Kidney (tissue), 14 donors: ENCODE data around the gene PLEKHO2. TPM values are rescaled to one million over a fixed set of nuclear protein-coding genes. Genes with fewer than 3 reads are reported as not detected.
A peak's percentile ranks its signal among the peaks of the same experiment; 100 is the strongest.

ENCODE experiments used
- DNase-seq, 5 donors: peaks; one replicate each; pipeline ENCODE4 v3.0.0-alpha.2; 2013 to 2020
- FAIRE-seq: peaks from 2 replicates; lab custom pipeline; 2012; peaks lifted over from hg19 to GRCh38; lab: Jason Lieb, UNC
- H3K27ac ChIP-seq, 2 donors: one replicate each; pipeline ENCODE4 v1.7.0; 2013; ENCODE audit warnings: low read depth in 2 of 2, low read length in 2 of 2, inconsistent platforms in 1 of 2
- H3K27me3 ChIP-seq: one replicate; pipeline ENCODE4 v1.7.1; 2013; ENCODE audit warnings: low read length, inconsistent platforms; ENCODE audit not compliant: control insufficient read depth, insufficient read depth
- H3K36me3 ChIP-seq, 3 donors: one replicate each; pipeline versions ENCODE4 v1.7.0 to v1.7.1; 2013; ENCODE audit warnings: low read length in 3 of 3, control low read depth in 1 of 3, inconsistent platforms in 1 of 3; ENCODE audit not compliant: insufficient read depth in 3 of 3, control insufficient read depth in 2 of 3
- H3K4me1 ChIP-seq, 3 donors: one replicate each; pipeline versions ENCODE4 v1.7.0 to v1.7.1; 2013; ENCODE audit warnings: low read length in 3 of 3, inconsistent platforms in 1 of 3, low read depth in 1 of 3; ENCODE audit not compliant: control insufficient read depth in 2 of 3, insufficient read depth in 2 of 3
- H3K4me3 ChIP-seq, 3 donors: one replicate each; pipeline versions ENCODE4 v1.7.0 to v1.8.1; 2013; ENCODE audit warnings: low read length in 3 of 3, control low read depth in 1 of 3, inconsistent platforms in 1 of 3
- H3K9ac ChIP-seq, 3 donors: one replicate each; pipeline versions ENCODE4 v1.7.0 to v1.7.1; 2013; ENCODE audit warnings: low read length in 3 of 3, control low read depth in 1 of 3, inconsistent platforms in 1 of 3
- H3K9me3 ChIP-seq, 3 donors: one replicate each; pipeline versions ENCODE4 v1.7.0 to v1.7.1; 2013; ENCODE audit warnings: low read length in 3 of 3, control low read depth in 1 of 3, inconsistent platforms in 1 of 3; ENCODE audit not compliant: control insufficient read depth in 2 of 3, insufficient read depth in 1 of 3
- intact Hi-C: fragments of 100-400 bp; cut with DNase I; formaldehyde crosslinking; loops from one replicate; pipeline ENCODE4 v1.11.1; 2022
- polyA plus RNA-seq: library from polyadenylated mRNA; stranded (reverse); fragments of 350-450 nt; fragmentation: Illumina TruSeq; extraction: RNeasy Lipid Tissue Mini Kit (QIAGEN cat#74804); gene quantifications from one replicate; pipeline ENCODE4 v1.2.3, GENCODE V29; 2014; ENCODE audit warnings: low read depth, low replicate concordance; ENCODE audit not compliant: insufficient read depth
- total RNA-seq: library from RNA; stranded (reverse); fragmentation: NEBNext Ultra II Directional; extraction: Animal tissue kit (Norgen Biotek cat#: 25700); gene quantifications from one replicate; pipeline ENCODE4 v1.2.1, GENCODE V29; 2021
- TF ChIP-seq, protein P1 (sequence below): IDR thresholded peaks from 3 replicates; pipeline ENCODE4 v1.5.1; 2012; ENCODE audit warnings: mild to moderate bottlenecking, moderate library complexity, borderline replicate concordance; ENCODE audit not compliant: insufficient read depth; ENCODE audit errors: extremely low read depth
- donor health status: control.
- donor health status: control.
- donor health status: control.
- donor health status: control.
- donor health status: control.
- donor health status: DM: yes; HTN: yes; CAD: no.
- donor health status: Normal renal cell carcinoma (clear cell type).

The PLEKHO2 gene
- total and polyA plus RNA-seq, 2 donors from 2014 or later = 12.0 to 48.6 TPM

DNA sequence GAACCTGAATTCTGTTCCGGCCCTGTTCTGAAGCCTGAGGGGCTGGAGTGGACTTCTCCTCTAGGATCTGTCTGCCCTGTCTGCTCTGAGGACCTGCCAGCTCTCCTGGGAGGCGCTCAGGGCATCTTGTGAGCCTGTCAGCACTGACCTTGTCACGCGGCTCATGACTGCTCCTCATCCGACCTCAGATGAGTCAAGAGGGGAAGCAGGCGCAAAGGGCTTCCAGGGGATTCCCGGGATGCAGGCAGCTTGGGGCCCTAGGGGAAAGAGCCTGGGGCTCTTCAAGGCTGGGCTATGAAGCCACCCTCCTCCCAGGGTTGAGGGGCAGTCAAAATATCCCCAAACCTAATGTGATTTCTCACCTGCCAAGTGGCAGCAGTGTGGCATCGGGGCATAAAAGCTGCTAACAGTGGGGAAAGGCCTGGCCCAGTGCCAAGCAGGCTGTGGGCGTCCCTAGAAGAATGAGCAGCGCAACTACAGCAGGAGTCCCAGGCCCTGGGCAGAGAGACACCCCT lies 42.3 kb downstream of the PLEKHO2 start:
- Histone ChIP-seq H3K27ac (peak overlapping the region; percentile 67 to 75), H3K4me3 (no peak overlapping the region), H3K27me3 (no peaks in the 10 kb centered on the region), H3K4me1 (peaks cover 0 to 10% (median 6%) of the 10 kb centered on the region in 3 donors), H3K9ac (no peak overlapping the region), H3K36me3 (no peaks in the 10 kb centered on the region), H3K9me3 (no peaks in the 10 kb centered on the region)
- intact Hi-C loops = no loop called here
- TF ChIP-seq, protein P1, sequence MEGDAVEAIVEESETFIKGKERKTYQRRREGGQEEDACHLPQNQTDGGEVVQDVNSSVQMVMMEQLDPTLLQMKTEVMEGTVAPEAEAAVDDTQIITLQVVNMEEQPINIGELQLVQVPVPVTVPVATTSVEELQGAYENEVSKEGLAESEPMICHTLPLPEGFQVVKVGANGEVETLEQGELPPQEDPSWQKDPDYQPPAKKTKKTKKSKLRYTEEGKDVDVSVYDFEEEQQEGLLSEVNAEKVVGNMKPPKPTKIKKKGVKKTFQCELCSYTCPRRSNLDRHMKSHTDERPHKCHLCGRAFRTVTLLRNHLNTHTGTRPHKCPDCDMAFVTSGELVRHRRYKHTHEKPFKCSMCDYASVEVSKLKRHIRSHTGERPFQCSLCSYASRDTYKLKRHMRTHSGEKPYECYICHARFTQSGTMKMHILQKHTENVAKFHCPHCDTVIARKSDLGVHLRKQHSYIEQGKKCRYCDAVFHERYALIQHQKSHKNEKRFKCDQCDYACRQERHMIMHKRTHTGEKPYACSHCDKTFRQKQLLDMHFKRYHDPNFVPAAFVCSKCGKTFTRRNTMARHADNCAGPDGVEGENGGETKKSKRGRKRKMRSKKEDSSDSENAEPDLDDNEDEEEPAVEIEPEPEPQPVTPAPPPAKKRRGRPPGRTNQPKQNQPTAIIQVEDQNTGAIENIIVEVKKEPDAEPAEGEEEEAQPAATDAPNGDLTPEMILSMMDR = no peak
- FAIRE-seq = no peak
- DNase-seq = peak in 2 of 5 donors; percentile 75 to 92

DNA sequence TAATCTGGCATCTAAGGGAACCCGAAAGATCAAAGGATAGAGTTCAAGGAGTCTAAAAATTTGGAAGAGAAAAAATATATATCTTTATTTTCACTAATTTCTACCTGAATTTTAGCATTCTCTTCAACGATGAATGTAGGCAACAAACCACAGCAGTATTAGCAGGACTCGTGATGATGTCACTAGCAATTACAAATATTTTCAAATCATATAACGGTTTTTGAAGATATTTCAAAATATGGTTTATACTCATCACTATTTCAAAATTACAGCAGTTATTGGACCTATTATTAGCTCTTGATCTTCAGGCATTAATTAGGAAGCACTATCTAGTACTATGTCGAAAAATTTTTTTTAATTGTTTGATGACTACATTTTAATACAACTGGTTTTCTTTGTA lies 43.0 kb downstream of the PLEKHO2 start:
- no peak overlapping the region for H3K4me3 ChIP-seq
- intact Hi-C loops = no loop called here
- DNase-seq (no peak), FAIRE-seq (no peak)
- H3K27ac ChIP-seq = no peak overlapping the region
- TF ChIP-seq, protein P1 = no peak
- peaks cover 0 to 10% (median 6%) of the 10 kb centered on the region in 3 donors for H3K4me1 ChIP-seq
- no peaks in the 10 kb centered on the region for H3K9me3 ChIP-seq
- H3K36me3 ChIP-seq = no peaks in the 10 kb centered on the region
- no peak overlapping the region for H3K9ac ChIP-seq
- H3K27me3 ChIP-seq = no peaks in the 10 kb centered on the region

DNA sequence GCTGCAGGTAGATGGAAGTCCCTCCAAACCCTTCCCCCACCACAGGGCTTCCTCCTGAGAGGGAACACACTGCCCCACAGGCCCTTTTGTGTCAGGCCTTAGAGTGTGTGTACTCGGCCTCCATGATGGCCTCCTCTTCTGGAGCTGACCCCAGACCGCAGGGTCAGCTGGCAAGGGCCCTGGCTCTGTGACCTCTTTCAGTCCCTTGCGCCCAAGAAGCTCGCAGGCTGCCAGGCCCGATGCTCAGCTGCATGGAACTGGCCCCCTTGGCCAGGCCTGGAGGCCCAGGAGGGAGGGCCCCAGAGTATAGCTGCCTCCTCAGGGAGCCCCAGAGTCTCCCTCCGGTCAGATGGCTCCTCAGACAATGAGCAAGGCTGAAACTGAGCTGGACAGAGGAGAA lies 46.6 kb downstream of the PLEKHO2 start:
- Histone ChIP-seq H3K4me1 (peaks cover 0 to 9% (median 6%) of the 10 kb centered on the region in 3 donors), H3K9me3 (no peaks in the 10 kb centered on the region)
- intact Hi-C loops = no loop called here

More for the DNA sequence above, 46.6 kb downstream of the PLEKHO2 start:
- TF ChIP-seq, protein P1 = no peak
- DNase-seq (no peak), FAIRE-seq (no peak)
- no peaks in the 10 kb centered on the region for H3K36me3 ChIP-seq
- no peak overlapping the region for H3K4me3 ChIP-seq
- no peak overlapping the region for H3K9ac ChIP-seq
- H3K27me3 ChIP-seq = no peaks in the 10 kb centered on the region
- H3K27ac ChIP-seq = no peak overlapping the region
